GM18505 (cell line): ENCODE data around the gene CRABP2.

Source experiments
- ATAC-seq: cut with Tn5 transposase; IDR thresholded peaks from one replicate; pipeline ENCODE4 v1.9.1; 2021; ENCODE audit not compliant: unreplicated experiment
- POLR2A ChIP-seq: IDR thresholded peaks from 4 replicates; pipeline ENCODE4 v1.6.1; 2011; ENCODE audit warnings: borderline replicate concordance; ENCODE audit not compliant: insufficient read depth, insufficient read length; ENCODE audit errors: extremely low read depth

CRABP2 gene

GRCh38 chr1:156711011-156711817 is 5.8 kb upstream of the CRABP2 start:
- no peak for TF ChIP-seq POLR2A
- ATAC-seq: no peak

- ATAC-seq: no peak
- TF ChIP-seq POLR2A: no peak
Observed at GRCh38 chr1:156709757-156710489, 4.5 kb upstream of the CRABP2 start.

- ATAC-seq: no peak
- TF ChIP-seq POLR2A: no peak
Observed at GRCh38 chr1:156709031-156709430, 3.6 kb upstream of the CRABP2 start.

- no peak for TF ChIP-seq POLR2A
- no peak for ATAC-seq
Observed at GRCh38 chr1:156708218-156708661, 2.9 kb upstream of the CRABP2 start.

- no peak for TF ChIP-seq POLR2A
- ATAC-seq: no peak
Observed at GRCh38 chr1:156707417-156708217, 2.2 kb upstream of the CRABP2 start.

- ATAC-seq: no peak
- no peak for TF ChIP-seq POLR2A
Observed at GRCh38 chr1:156706657-156707416, 1.5 kb upstream of the CRABP2 start.

GRCh38 chr1:156705918-156706656 is 704 bp upstream of the CRABP2 start:
- no peak for TF ChIP-seq POLR2A
- ATAC-seq: no peak

- TF ChIP-seq POLR2A: no peak
- ATAC-seq: no peak
Observed at GRCh38 chr1:156704930-156705320, 458 bp downstream of the CRABP2 start.

GRCh38 chr1:156704166-156704711 is 1.1 kb downstream of the CRABP2 start:
- no peak for ATAC-seq
- TF ChIP-seq POLR2A: no peak

GRCh38 chr1:156703741-156704140 is 1.6 kb downstream of the CRABP2 start:
- TF ChIP-seq POLR2A: no peak

GRCh38 chr1:156703336-156703735 is 2.0 kb downstream of the CRABP2 start:
- ATAC-seq: no peak
- TF ChIP-seq POLR2A: no peak

More at GRCh38 chr1:156703741-156704140, 1.6 kb downstream of the CRABP2 start:
- no peak for ATAC-seq

GRCh38 chr1:156700736-156701531 is 4.4 kb downstream of the CRABP2 start:
- no peak for ATAC-seq
- no peak for TF ChIP-seq POLR2A

- TF ChIP-seq POLR2A: no peak
- no peak for ATAC-seq
Observed at GRCh38 chr1:156698995-156699394, 6.4 kb downstream of the CRABP2 start.
